GM12801 (cell line): ENCODE measurements around the gene GZMA.

ENCODE experiments used
- TF ChIP-seq, protein P1 (sequence below): IDR thresholded peaks from one replicate; pipeline ENCODE4 v1.5.1; 2011; ENCODE audit warnings: control low read depth; ENCODE audit not compliant: insufficient read length; ENCODE audit errors: extremely low read depth

Gene GZMA

DNA sequence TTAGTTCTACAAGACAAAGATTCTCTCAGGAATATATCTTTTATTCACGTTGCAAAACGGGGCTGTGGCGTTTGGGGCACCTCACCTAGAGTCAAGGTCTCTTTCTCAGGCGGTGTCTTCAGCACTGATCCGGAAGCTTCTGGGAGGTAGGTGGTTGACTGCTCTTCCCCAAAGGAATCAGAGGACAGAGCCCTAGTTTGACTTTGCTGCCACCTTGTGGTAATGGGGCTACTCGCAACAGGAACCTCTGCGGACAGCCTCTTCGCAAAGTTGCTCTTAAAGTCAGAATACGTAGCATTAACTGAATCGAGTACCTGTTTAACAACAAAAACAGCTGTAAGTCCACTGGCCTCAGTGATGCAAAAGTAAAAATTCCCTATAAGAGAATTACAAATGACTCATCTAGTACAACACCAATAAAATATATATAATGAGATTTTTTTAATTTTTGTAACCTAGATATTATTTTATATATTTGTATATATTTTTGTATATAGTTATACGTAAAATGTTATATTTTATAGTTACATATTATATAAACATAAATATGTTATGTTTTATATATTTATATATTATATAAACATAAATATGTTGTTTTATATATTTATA is 44.2 kb downstream of the GZMA start:
- TF ChIP-seq, protein P1, sequence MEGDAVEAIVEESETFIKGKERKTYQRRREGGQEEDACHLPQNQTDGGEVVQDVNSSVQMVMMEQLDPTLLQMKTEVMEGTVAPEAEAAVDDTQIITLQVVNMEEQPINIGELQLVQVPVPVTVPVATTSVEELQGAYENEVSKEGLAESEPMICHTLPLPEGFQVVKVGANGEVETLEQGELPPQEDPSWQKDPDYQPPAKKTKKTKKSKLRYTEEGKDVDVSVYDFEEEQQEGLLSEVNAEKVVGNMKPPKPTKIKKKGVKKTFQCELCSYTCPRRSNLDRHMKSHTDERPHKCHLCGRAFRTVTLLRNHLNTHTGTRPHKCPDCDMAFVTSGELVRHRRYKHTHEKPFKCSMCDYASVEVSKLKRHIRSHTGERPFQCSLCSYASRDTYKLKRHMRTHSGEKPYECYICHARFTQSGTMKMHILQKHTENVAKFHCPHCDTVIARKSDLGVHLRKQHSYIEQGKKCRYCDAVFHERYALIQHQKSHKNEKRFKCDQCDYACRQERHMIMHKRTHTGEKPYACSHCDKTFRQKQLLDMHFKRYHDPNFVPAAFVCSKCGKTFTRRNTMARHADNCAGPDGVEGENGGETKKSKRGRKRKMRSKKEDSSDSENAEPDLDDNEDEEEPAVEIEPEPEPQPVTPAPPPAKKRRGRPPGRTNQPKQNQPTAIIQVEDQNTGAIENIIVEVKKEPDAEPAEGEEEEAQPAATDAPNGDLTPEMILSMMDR: peak; percentile 66

DNA sequence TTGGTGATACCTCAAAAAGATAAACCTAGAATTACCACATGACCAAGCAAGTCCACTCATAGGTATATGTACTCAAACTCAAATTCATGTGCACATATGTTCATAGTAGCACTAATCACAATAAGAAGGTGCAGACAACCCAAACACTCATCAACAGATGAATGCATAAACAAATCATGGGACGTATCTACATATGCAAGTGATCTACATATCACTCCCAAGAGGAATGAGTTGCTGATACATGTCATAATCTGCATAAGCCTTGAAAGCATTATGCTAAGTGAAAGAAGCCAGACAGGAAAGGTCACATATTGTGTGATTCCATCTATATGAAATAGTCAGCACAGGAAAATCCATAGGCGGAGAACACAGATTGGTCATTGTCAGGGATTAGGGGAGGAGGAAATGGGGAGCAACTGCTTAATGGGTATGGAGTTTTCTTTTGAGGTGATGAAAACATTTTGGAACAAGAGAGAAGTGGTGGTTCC is 46.9 kb downstream of the GZMA start:
- TF ChIP-seq, protein P1: no peak

DNA sequence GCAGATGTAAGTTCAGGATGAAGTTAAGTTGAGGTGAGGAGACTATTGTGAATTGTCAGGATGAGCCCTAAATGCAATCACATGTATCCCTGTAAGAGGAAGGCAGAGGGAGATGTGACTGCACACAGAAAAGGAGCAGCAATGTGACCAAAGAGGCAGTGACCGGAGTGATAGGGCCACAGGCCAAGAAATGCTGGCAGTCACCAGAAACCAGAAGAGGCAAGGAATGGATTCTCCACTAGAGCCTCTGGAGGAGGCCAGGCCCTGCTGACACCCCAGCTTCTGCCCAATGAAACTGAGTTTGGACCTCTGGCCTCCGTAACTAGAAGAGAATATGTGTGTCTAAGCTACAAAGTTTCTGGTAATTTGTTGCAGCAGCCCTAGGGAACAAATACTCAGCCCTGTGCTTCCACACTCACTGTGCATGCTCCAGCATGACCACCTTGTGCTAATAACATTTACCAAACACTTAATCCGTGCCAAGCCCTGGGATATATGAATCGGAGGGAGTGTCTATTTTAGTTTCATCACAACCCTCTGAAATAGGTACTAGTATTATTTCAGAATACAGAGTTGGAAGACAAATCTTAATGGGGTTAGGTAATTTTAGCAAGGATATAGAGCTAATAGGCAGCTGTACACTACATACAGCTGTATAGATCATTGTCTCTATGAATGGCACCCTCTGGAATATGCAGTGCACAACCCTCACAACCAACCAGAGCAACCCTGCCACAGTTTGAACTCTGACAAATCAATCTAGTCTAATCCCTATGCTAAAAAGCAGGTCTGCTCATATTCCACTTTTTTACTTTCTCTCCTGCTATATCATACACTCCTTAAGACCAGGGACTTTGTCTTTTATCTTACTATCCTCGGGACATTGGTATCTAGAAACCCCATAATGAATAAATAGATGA is 49.7 kb downstream of the GZMA start:
- TF ChIP-seq, protein P1: no peak

DNA sequence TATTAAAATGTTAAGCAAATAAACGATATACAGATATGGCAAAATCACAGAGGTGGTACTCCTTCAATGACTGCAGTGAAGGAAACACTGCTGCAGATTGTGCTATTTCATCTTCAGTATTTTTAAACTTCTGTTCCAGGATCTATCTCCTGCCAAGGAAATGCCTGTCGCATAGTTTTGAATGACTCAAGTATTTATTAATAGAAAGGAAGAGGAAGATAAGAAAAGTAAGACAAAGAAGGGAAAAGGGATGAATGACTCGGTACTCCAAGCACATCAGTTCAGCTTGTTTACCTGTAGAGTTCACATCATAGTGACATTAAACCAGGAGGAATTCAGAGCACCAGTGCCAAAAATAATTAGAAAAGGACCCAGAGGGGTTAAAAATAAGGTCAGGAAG is 52.4 kb downstream of the GZMA start:
- TF ChIP-seq, protein P1: no peak
